HG02571 (cell line): ENCODE results near the gene SLC2A4RG.
"Not testable (repeated sequence)": the region's sequence is repeated elsewhere in the genome, so short reads cannot be mapped to it uniquely, and the experiment has no call there.

ENCODE experiments used
- ATAC-seq: cut with Tn5 transposase; IDR thresholded peaks from one replicate; pipeline ENCODE4 v1.9.1; 2021; ENCODE audit warnings: mild to moderate bottlenecking, moderate library complexity; ENCODE audit not compliant: unreplicated experiment

The SLC2A4RG gene

GRCh38 chr20:63712191-63712590 is 27.4 kb upstream of the SLC2A4RG start:
- no peak for ATAC-seq

- ATAC-seq = no peak
Measured at GRCh38 chr20:63714858-63715257, 24.7 kb upstream of the SLC2A4RG start.

- ATAC-seq = no peak
Measured at GRCh38 chr20:63718996-63719395, 20.6 kb upstream of the SLC2A4RG start.

GRCh38 chr20:63722967-63723622 is 16.5 kb upstream of the SLC2A4RG start:
- ATAC-seq = not testable (repeated sequence)

- ATAC-seq = not testable (repeated sequence)
Measured at GRCh38 chr20:63730189-63730733, 9.3 kb upstream of the SLC2A4RG start.

- no peak for ATAC-seq
Measured at GRCh38 chr20:63731410-63731809, 8.2 kb upstream of the SLC2A4RG start.

- no peak for ATAC-seq
Measured at GRCh38 chr20:63732118-63733095, 7.2 kb upstream of the SLC2A4RG start.

GRCh38 chr20:63733117-63733516 is 6.5 kb upstream of the SLC2A4RG start:
- ATAC-seq = no peak

- no peak for ATAC-seq
Measured at GRCh38 chr20:63733579-63734081, 5.9 kb upstream of the SLC2A4RG start.

GRCh38 chr20:63734111-63734945 is 5.2 kb upstream of the SLC2A4RG start:
- no peak for ATAC-seq

GRCh38 chr20:63734946-63735858 is 4.4 kb upstream of the SLC2A4RG start:
- ATAC-seq = no peak

GRCh38 chr20:63735859-63736718 is 3.5 kb upstream of the SLC2A4RG start, which contains the start of gene LIME1:
LIME1 (plus strand) TSS chr20:63736664; CDS start chr20:63737550, 886 bp downstream.
- ATAC-seq = no peak

GRCh38 chr20:63736893-63737694 is 2.5 kb upstream of the SLC2A4RG start:
- no peak for ATAC-seq

- ATAC-seq = no peak
Measured at GRCh38 chr20:63737695-63737944, 2.0 kb upstream of the SLC2A4RG start.

- no peak for ATAC-seq
Measured at GRCh38 chr20:63737945-63738686, 1.5 kb upstream of the SLC2A4RG start.

GRCh38 chr20:63738687-63739129 is 868 bp upstream of the SLC2A4RG start:
- no peak for ATAC-seq

GRCh38 chr20:63740070-63740626 is 572 bp downstream of the SLC2A4RG start:
- ATAC-seq = no peak
